Measurements from ENCODE around the gene CD63.

DNA sequence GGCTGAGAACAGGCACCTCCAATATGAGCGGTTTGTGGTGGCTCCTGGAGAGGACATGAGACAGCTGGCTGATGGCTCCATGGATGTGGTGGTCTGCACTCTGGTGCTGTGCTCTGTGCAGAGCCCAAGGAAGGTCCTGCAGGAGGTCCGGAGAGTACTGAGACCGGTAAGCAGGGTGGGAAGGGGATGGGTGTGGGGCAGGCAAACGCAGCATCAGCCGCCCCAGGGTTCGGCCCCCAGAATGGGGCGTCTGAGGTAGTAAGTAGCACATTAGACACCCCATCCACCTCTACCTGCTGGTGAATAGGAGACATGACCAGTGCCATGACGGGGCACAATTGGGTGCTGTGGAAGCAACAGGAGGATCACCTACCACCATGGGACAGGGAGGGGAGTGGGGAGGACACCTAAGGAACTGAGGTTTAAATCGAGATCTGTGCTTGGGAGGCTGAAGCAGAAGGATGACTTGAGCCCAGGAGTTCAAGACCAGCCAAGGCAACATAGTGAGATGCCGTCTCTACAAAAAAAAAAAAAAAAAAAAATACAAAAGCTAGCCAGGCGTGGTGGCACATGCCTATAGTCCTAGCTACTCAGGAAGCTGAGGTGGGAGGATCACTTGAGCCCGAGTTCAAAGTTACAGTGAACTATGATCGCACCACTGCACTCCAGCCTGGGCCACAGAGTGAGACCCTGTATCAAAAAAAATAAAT is 46.6 kb downstream of the CD63 start:
- TF ChIP-seq, protein P1, sequence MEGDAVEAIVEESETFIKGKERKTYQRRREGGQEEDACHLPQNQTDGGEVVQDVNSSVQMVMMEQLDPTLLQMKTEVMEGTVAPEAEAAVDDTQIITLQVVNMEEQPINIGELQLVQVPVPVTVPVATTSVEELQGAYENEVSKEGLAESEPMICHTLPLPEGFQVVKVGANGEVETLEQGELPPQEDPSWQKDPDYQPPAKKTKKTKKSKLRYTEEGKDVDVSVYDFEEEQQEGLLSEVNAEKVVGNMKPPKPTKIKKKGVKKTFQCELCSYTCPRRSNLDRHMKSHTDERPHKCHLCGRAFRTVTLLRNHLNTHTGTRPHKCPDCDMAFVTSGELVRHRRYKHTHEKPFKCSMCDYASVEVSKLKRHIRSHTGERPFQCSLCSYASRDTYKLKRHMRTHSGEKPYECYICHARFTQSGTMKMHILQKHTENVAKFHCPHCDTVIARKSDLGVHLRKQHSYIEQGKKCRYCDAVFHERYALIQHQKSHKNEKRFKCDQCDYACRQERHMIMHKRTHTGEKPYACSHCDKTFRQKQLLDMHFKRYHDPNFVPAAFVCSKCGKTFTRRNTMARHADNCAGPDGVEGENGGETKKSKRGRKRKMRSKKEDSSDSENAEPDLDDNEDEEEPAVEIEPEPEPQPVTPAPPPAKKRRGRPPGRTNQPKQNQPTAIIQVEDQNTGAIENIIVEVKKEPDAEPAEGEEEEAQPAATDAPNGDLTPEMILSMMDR (IDR thresholded peaks at IDR 0.05; ENCODE audit: poor library complexity), result no peak
- TF ChIP-seq EZH2 (IDR thresholded peaks at IDR 0.05; ENCODE audit: borderline replicate concordance), result no peak
- TF ChIP-seq EZH2phosphoT487 (IDR thresholded peaks at IDR 0.05; ENCODE audit: low read depth, severe bottlenecking, unreplicated experiment), result no peak

Data from hepatocyte (in vitro differentiated cells).